ENCODE measurements around the gene TMEM120B. TPM values are rescaled to one million over a fixed set of nuclear protein-coding genes. Genes with fewer than 3 reads are reported as not detected.

TMEM120B gene
- total and polyA plus RNA-seq, 2 of the 13 experiments (the other 11 are each of a cell fraction or from before 2014, with no cell fraction given), result 7.1 to 12.9 TPM

- TF ChIP-seq FOXP4 (CRISPR knock-in tag; IDR thresholded peaks at IDR 0.05) (peak; percentile 67), EZH2 (conservative IDR thresholded peaks at IDR 0.05; ENCODE audit: low read depth, low read length) (no peak), ZKSCAN1 (IDR thresholded peaks at IDR 0.05; ENCODE audit: low read length) (no peak), HMG20B (CRISPR knock-in tag; conservative IDR thresholded peaks at IDR 0.05) (peak; percentile 30; the same call in 1 of the 2 replicates), ZNF564 (CRISPR knock-in tag; IDR thresholded peaks at IDR 0.05) (no peak), ZNF615 (CRISPR knock-in tag; IDR thresholded peaks at IDR 0.05; ENCODE audit: borderline replicate concordance) (no peak), AGO1 (IDR thresholded peaks at IDR 0.05; ENCODE audit: low read depth, low read length, poor library complexity, severe bottlenecking) (no peak), ZNF34 (CRISPR knock-in tag; IDR thresholded peaks at IDR 0.05; ENCODE audit: borderline replicate concordance) (no peak), ZNF687 (CRISPR knock-in tag; IDR thresholded peaks at IDR 0.05) (peak; percentile 66), ZNF703 (CRISPR knock-in tag; IDR thresholded peaks at IDR 0.05; ENCODE audit: borderline replicate concordance) (no peak), PHF5A (CRISPR knock-in tag; IDR thresholded peaks at IDR 0.05; ENCODE audit: low read depth, unreplicated experiment) (no peak), NR2F2 (IDR thresholded peaks at IDR 0.05; ENCODE audit: borderline replicate concordance, low read depth) (no peak), NFE2L2 (IDR thresholded peaks at IDR 0.05; ENCODE audit: low read length) (no peak), ONECUT2 (CRISPR knock-in tag; IDR thresholded peaks at IDR 0.05) (no peak), GTF3A (CRISPR knock-in tag; conservative IDR thresholded peaks at IDR 0.05) (no peak), PTBP1 (IDR thresholded peaks at IDR 0.05; ENCODE audit: low read depth, low read length, poor library complexity, severe bottlenecking) (no peak), ZBTB49 (CRISPR knock-in tag; IDR thresholded peaks at IDR 0.05; ENCODE audit: borderline replicate concordance) (no peak)
- TF ChIP-seq, protein P1, sequence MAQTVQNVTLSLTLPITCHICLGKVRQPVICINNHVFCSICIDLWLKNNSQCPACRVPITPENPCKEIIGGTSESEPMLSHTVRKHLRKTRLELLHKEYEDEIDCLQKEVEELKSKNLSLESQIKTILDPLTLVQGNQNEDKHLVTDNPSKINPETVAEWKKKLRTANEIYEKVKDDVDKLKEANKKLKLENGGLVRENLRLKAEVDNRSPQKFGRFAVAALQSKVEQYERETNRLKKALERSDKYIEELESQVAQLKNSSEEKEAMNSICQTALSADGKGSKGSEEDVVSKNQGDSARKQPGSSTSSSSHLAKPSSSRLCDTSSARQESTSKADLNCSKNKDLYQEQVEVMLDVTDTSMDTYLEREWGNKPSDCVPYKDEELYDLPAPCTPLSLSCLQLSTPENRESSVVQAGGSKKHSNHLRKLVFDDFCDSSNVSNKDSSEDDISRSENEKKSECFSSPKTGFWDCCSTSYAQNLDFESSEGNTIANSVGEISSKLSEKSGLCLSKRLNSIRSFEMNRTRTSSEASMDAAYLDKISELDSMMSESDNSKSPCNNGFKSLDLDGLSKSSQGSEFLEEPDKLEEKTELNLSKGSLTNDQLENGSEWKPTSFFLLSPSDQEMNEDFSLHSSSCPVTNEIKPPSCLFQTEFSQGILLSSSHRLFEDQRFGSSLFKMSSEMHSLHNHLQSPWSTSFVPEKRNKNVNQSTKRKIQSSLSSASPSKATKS (CRISPR knock-in tag; IDR thresholded peaks at IDR 0.05), result no peak
These were observed 79.4 kb downstream of the TMEM120B start (continued) for GRCh38 chr12:121791671-121792551.
